Measurements from ENCODE around the gene CFAP65. TPM values are rescaled to one million over a fixed set of nuclear protein-coding genes. Genes with fewer than 3 reads are reported as not detected.

Gene CFAP65
- total and polyA plus RNA-seq, 2 of the 13 experiments (the other 11 are each of a cell fraction or from before 2014, with no cell fraction given), result 0.05 TPM; not detected in 1

DNA sequence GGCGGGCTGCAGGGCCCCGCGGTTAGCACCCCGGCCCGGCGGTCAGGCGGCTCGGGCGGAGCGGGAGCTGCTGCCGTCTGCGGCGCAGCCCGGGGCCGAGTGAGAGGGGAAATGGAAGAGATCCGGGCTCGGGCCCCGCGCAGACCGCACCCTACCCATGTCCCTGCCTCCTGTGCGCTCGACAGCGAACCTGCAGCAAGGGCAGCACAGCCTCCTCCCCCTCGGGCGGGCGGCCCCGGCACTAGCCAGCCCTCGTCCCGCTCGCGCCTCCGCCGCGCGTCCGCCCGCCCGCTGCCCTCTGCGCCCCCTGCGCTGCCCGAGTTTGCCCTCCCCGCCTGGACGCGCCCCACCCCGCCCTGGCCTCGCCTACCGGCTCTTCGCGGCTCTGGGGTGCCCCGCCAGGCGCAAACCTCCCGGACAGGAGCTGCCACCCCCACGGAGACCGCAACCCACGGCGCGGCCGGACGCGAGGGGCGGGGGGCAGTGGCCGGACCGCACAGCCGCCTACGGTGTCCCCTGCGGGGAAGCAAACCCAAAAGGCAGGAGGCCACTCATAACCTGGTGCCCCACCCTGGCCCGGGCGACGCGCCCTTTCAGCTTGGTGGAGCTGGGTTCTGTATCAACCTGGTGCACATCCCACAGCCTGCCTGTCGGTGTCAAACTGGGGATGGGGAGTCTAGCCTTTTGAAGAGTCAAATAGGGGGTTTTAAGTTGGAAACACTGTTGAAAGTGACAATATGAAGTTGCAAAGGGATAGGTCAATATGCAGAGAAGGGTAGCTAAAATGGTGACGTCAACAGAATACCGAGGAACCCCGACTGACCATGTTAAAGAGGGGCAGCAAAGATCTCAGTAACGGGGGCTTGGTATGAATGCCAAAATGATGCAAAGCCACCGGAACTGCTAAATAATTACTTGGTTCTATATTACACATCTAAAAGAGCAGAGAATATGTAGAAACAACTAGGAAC lies 19.8 kb upstream of the CFAP65 start, which contains the start of gene IHH (continued):
- no peak for TF ChIP-seq ZNF44 (CRISPR knock-in tag; IDR thresholded peaks at IDR 0.05)
- TF ChIP-seq POLR2G (IDR thresholded peaks at IDR 0.05; ENCODE audit: low read depth, low read length), result 0 out of 2 replicates have a peak, but pooled peaks have one; percentile 39
- TF ChIP-seq SMAD3 (CRISPR knock-in tag; IDR thresholded peaks at IDR 0.05), result no peak
- no peak for TF ChIP-seq SNRNP70 (IDR thresholded peaks at IDR 0.05; ENCODE audit: low read depth, low read length)
- no peak for TF ChIP-seq HMG20A (CRISPR knock-in tag; IDR thresholded peaks at IDR 0.05; ENCODE audit: borderline replicate concordance)
- TF ChIP-seq KLF12 (CRISPR knock-in tag; IDR thresholded peaks at IDR 0.05; ENCODE audit: borderline replicate concordance), result no peak
- TF ChIP-seq EHMT2 (IDR thresholded peaks at IDR 0.05; ENCODE audit: borderline replicate concordance, low read depth, low read length), result no peak
- no peak for TF ChIP-seq BRCA1 (CRISPR knock-in tag; IDR thresholded peaks at IDR 0.05)
- TF ChIP-seq HOXA7 (CRISPR knock-in tag; IDR thresholded peaks at IDR 0.05), result no peak
- peak; percentile 76; the same call in 1 of the 2 replicates for TF ChIP-seq BCL6 (CRISPR knock-in tag; IDR thresholded peaks at IDR 0.05)
- no peak for TF ChIP-seq ZNF460 (CRISPR knock-in tag; IDR thresholded peaks at IDR 0.05; ENCODE audit: borderline replicate concordance)
- no peak for TF ChIP-seq MAZ (IDR thresholded peaks at IDR 0.05; ENCODE audit: borderline replicate concordance, low read depth, low read length)
- 0 out of 2 replicates have a peak, but pooled peaks have one; percentile 35 for TF ChIP-seq MAZ (CRISPR knock-in tag; IDR thresholded peaks at IDR 0.05; ENCODE audit: low read depth)
- peak; percentile 94 for TF ChIP-seq ZNF777 (CRISPR knock-in tag; IDR thresholded peaks at IDR 0.05)
- peak; percentile 48; the same call in 1 of the 2 replicates for TF ChIP-seq ARNT2 (CRISPR knock-in tag; IDR thresholded peaks at IDR 0.05; ENCODE audit: low read depth)
- no peak for TF ChIP-seq ISX (CRISPR knock-in tag; conservative IDR thresholded peaks at IDR 0.05)
- no peak for TF ChIP-seq ZNF747 (CRISPR knock-in tag; IDR thresholded peaks at IDR 0.05; ENCODE audit: borderline replicate concordance)
- peak; percentile 28; the same call in 1 of the 2 replicates for TF ChIP-seq SALL2 (CRISPR knock-in tag; IDR thresholded peaks at IDR 0.05)
- TF ChIP-seq, protein P1, sequence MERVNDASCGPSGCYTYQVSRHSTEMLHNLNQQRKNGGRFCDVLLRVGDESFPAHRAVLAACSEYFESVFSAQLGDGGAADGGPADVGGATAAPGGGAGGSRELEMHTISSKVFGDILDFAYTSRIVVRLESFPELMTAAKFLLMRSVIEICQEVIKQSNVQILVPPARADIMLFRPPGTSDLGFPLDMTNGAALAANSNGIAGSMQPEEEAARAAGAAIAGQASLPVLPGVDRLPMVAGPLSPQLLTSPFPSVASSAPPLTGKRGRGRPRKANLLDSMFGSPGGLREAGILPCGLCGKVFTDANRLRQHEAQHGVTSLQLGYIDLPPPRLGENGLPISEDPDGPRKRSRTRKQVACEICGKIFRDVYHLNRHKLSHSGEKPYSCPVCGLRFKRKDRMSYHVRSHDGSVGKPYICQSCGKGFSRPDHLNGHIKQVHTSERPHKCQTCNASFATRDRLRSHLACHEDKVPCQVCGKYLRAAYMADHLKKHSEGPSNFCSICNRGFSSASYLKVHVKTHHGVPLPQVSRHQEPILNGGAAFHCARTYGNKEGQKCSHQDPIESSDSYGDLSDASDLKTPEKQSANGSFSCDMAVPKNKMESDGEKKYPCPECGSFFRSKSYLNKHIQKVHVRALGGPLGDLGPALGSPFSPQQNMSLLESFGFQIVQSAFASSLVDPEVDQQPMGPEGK (CRISPR knock-in tag; IDR thresholded peaks at IDR 0.05), result 0 out of 2 replicates have a peak, but pooled peaks have one; percentile 21
- no peak for TF ChIP-seq ZNF607 (CRISPR knock-in tag; IDR thresholded peaks at IDR 0.05; ENCODE audit: borderline replicate concordance)
- no peak for TF ChIP-seq HOXA3 (CRISPR knock-in tag; IDR thresholded peaks at IDR 0.05)
- no peak for TF ChIP-seq ZBTB20 (CRISPR knock-in tag; IDR thresholded peaks at IDR 0.05; ENCODE audit: borderline replicate concordance, low read depth)
- TF ChIP-seq, protein P2, sequence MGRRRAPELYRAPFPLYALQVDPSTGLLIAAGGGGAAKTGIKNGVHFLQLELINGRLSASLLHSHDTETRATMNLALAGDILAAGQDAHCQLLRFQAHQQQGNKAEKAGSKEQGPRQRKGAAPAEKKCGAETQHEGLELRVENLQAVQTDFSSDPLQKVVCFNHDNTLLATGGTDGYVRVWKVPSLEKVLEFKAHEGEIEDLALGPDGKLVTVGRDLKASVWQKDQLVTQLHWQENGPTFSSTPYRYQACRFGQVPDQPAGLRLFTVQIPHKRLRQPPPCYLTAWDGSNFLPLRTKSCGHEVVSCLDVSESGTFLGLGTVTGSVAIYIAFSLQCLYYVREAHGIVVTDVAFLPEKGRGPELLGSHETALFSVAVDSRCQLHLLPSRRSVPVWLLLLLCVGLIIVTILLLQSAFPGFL (CRISPR knock-in tag; IDR thresholded peaks at IDR 0.05), result no peak
- no peak for TF ChIP-seq NKX3-1 (CRISPR knock-in tag; IDR thresholded peaks at IDR 0.05)
- TF ChIP-seq ZNF724P (CRISPR knock-in tag; IDR thresholded peaks at IDR 0.05; ENCODE audit: borderline replicate concordance), result peak; percentile 24; the same call in 1 of the 2 replicates
- 0 out of 2 replicates have a peak, but pooled peaks have one; percentile 25 for TF ChIP-seq ZNF773 (CRISPR knock-in tag; IDR thresholded peaks at IDR 0.05; ENCODE audit: borderline replicate concordance)
- 0 out of 2 replicates have a peak, but pooled peaks have one; percentile 35 for TF ChIP-seq PHF20 (CRISPR knock-in tag; IDR thresholded peaks at IDR 0.05)

Measured in HepG2 (cell line).